ENCODE data around the gene EIF4G1.

Gene EIF4G1

GRCh38 chr3:184282941-184283340, 31.5 kb upstream of the EIF4G1 start:
- no peak for TF ChIP-seq ZBTB7A (IDR thresholded peaks at IDR 0.05; ENCODE audit: low read depth)
- no peak for TF ChIP-seq CREB1 (IDR thresholded peaks at IDR 0.05; ENCODE audit: low read depth)
- no peak for TF ChIP-seq TCF12 (IDR thresholded peaks at IDR 0.05; ENCODE audit: low read depth)
- TF ChIP-seq YY1 (IDR thresholded peaks at IDR 0.05; ENCODE audit: low read depth), result no peak
- TF ChIP-seq CEBPB (IDR thresholded peaks at IDR 0.05), result no peak
- TF ChIP-seq REST (IDR thresholded peaks at IDR 0.05; ENCODE audit: low read depth), result no peak
- TF ChIP-seq NFIC (IDR thresholded peaks at IDR 0.05), result no peak
- TF ChIP-seq EGR1 (IDR thresholded peaks at IDR 0.05), result no peak
- TF ChIP-seq TEAD4 (IDR thresholded peaks at IDR 0.05), result no peak
- TF ChIP-seq TAF1 (IDR thresholded peaks at IDR 0.05; ENCODE audit: low read depth), result no peak
- TF ChIP-seq USF1 (IDR thresholded peaks at IDR 0.05), result no peak
- TF ChIP-seq RAD21 (IDR thresholded peaks at IDR 0.05; ENCODE audit: low read depth), result no peak

- no peak for TF ChIP-seq NFIC (IDR thresholded peaks at IDR 0.05)
- TF ChIP-seq TEAD4 (IDR thresholded peaks at IDR 0.05), result no peak
- TF ChIP-seq FOXM1 (IDR thresholded peaks at IDR 0.05; ENCODE audit: borderline replicate concordance, low read depth), result no peak
- TF ChIP-seq YY1 (IDR thresholded peaks at IDR 0.05; ENCODE audit: low read depth), result no peak
- no peak for TF ChIP-seq TCF12 (IDR thresholded peaks at IDR 0.05; ENCODE audit: low read depth)
- TF ChIP-seq TAF1 (IDR thresholded peaks at IDR 0.05; ENCODE audit: low read depth), result no peak
- no peak for TF ChIP-seq EP300 (IDR thresholded peaks at IDR 0.05; ENCODE audit: borderline replicate concordance)
- TF ChIP-seq REST (IDR thresholded peaks at IDR 0.05; ENCODE audit: low read depth), result no peak
- TF ChIP-seq USF1 (IDR thresholded peaks at IDR 0.05), result no peak
- no peak for TF ChIP-seq ZBTB7A (IDR thresholded peaks at IDR 0.05; ENCODE audit: low read depth)
- no peak for TF ChIP-seq CREB1 (IDR thresholded peaks at IDR 0.05; ENCODE audit: low read depth)
- TF ChIP-seq CEBPB (IDR thresholded peaks at IDR 0.05), result no peak
- no peak for TF ChIP-seq MAX (IDR thresholded peaks at IDR 0.05)
- no peak for TF ChIP-seq RAD21 (IDR thresholded peaks at IDR 0.05; ENCODE audit: low read depth)
Measured at GRCh38 chr3:184283681-184284080, 30.7 kb upstream of the EIF4G1 start.

- TF ChIP-seq MAX (IDR thresholded peaks at IDR 0.05) (0 out of 2 replicates have a peak, but pooled peaks have one; percentile 31), YY1 (IDR thresholded peaks at IDR 0.05; ENCODE audit: low read depth) (no peak), USF1 (IDR thresholded peaks at IDR 0.05) (no peak), NFIC (IDR thresholded peaks at IDR 0.05) (no peak), CEBPB (IDR thresholded peaks at IDR 0.05) (no peak), RAD21 (IDR thresholded peaks at IDR 0.05; ENCODE audit: low read depth) (peak; percentile 91), ZBTB7A (IDR thresholded peaks at IDR 0.05; ENCODE audit: low read depth) (no peak)
Measured at GRCh38 chr3:184284696-184285095, 29.7 kb upstream of the EIF4G1 start.

- peak; percentile 96 for TF ChIP-seq RAD21 (IDR thresholded peaks at IDR 0.05; ENCODE audit: low read depth)
- no peak for TF ChIP-seq ZBTB7A (IDR thresholded peaks at IDR 0.05; ENCODE audit: low read depth)
- TF ChIP-seq CREB1 (IDR thresholded peaks at IDR 0.05; ENCODE audit: low read depth), result no peak
Measured at GRCh38 chr3:184289426-184289938, 24.9 kb upstream of the EIF4G1 start.

GRCh38 chr3:184290331-184290730, 24.1 kb upstream of the EIF4G1 start:
- no peak for TF ChIP-seq TEAD4 (IDR thresholded peaks at IDR 0.05)
- TF ChIP-seq FOXM1 (IDR thresholded peaks at IDR 0.05; ENCODE audit: borderline replicate concordance, low read depth), result no peak
- TF ChIP-seq ZBTB7A (IDR thresholded peaks at IDR 0.05; ENCODE audit: low read depth), result no peak
- no peak for TF ChIP-seq MAX (IDR thresholded peaks at IDR 0.05)
- TF ChIP-seq NFIC (IDR thresholded peaks at IDR 0.05), result no peak
- TF ChIP-seq EGR1 (IDR thresholded peaks at IDR 0.05), result no peak
- no peak for TF ChIP-seq TCF12 (IDR thresholded peaks at IDR 0.05; ENCODE audit: low read depth)
- no peak for TF ChIP-seq CREB1 (IDR thresholded peaks at IDR 0.05; ENCODE audit: low read depth)
- TF ChIP-seq CEBPB (IDR thresholded peaks at IDR 0.05), result no peak
- TF ChIP-seq USF1 (IDR thresholded peaks at IDR 0.05), result no peak
- TF ChIP-seq EP300 (IDR thresholded peaks at IDR 0.05; ENCODE audit: borderline replicate concordance), result no peak
- TF ChIP-seq RAD21 (IDR thresholded peaks at IDR 0.05; ENCODE audit: low read depth), result no peak
- TF ChIP-seq YY1 (IDR thresholded peaks at IDR 0.05; ENCODE audit: low read depth), result no peak
